Ovary (tissue), 3 donors: ENCODE measurements around the gene SMYD1.

ENCODE experiments used
- CTCF ChIP-seq, 3 donors: fragments of 450-650 bp in 2 of 3; fragments of 200-600 bp in 1 of 3; IDR thresholded peaks; one replicate each; pipeline versions ENCODE4 v1.5.1 to v1.8.0; 2016 to 2022; ENCODE audit warnings: antibody characterized with exemption in 3 of 3, mild to moderate bottlenecking in 1 of 3
- EP300 ChIP-seq: sonication (generic); formaldehyde crosslinking; IDR thresholded peaks from one replicate; pipeline ENCODE4 v1.6.1; 2017; ENCODE audit warnings: antibody characterized with exemption
- POLR2A ChIP-seq: fragments of 450-650 bp; IDR thresholded peaks from one replicate; pipeline ENCODE4 v1.6.1; 2017; ENCODE audit warnings: antibody characterized with exemption, mild to moderate bottlenecking, moderate library complexity
- donor health status: DM: no; HTN: no; CAD: no.

GRCh38 chr2:88036606-88037005, 31.0 kb upstream of the SMYD1 start:
- no peak for TF ChIP-seq CTCF (IDR thresholded peaks at IDR 0.05)
- no peak for TF ChIP-seq EP300
- no peak for TF ChIP-seq POLR2A
